A549 (cell line): Measurements from ENCODE around the gene ARHGEF3. TPM values are rescaled to one million over a fixed set of nuclear protein-coding genes. Genes with fewer than 3 reads are reported as not detected.
A peak's percentile ranks its signal among the peaks of the same experiment; 100 is the strongest.

Experiments
- ATAC-seq, 2 experiments: fragments of 200-7000 bp in 1 of 2; fragments of >200 bp in 1 of 2; cut with Nextera tagmentation in 1 of 2; cut with Tn5 transposase in 1 of 2; 3 replicates each; pipeline versions ENCODE4 v1.8.0 to v1.9.1; 2018 to 2020; ENCODE audit warnings: mild to moderate bottlenecking in 1 of 2, moderate library complexity in 1 of 2
- CTCF ChIA-PET: fragments of 300-600 bp; sonication (Branson Sonifier 250); formaldehyde crosslinking; extraction: SDS; loops from one replicate; lab custom pipeline; 2021; ENCODE audit warnings: antibody characterized with exemption, inconsistent platforms; lab: Yijun Ruan, JAX
- POLR2A ChIA-PET: fragments of 350-600 bp; formaldehyde crosslinking; extraction: SDS; loops from one replicate; lab custom pipeline; 2021; ENCODE audit warnings: antibody characterized with exemption, inconsistent platforms; lab: Yijun Ruan, JAX
- DNase-seq, 2 experiments: peaks; one replicate each; pipeline versions ENCODE4 v3.0.0 to v3.0.0-alpha.2; 2011 to 2016; ENCODE audit warnings: low read depth in 1 of 2, low spot score in 1 of 2
- FAIRE-seq: peaks from 2 replicates; lab custom pipeline; 2011; peaks lifted over from hg19 to GRCh38; lab: Jason Lieb, UNC
- H3K27ac ChIP-seq, 2 experiments: fragments of >200 bp; sonication (Bioruptor Twin); formaldehyde crosslinking; 3 replicates each; pipeline ENCODE4 v1.5.1; 2016 to 2017
- H3K4me1 ChIP-seq: fragments of >200 bp; sonication (Bioruptor Twin); formaldehyde crosslinking; 3 replicates; pipeline ENCODE4 v1.6.1; 2016
- H3K4me2 ChIP-seq: fragments of >200 bp; sonication (Bioruptor Twin); formaldehyde crosslinking; 3 replicates; pipeline ENCODE4 v1.6.1; 2016
- H3K4me3 ChIP-seq: fragments of >200 bp; sonication (Bioruptor Twin); formaldehyde crosslinking; 3 replicates; pipeline ENCODE4 v1.5.1; 2016
- H3K9me3 ChIP-seq: fragments of >200 bp; sonication (Bioruptor Twin); formaldehyde crosslinking; 3 replicates; pipeline ENCODE4 v1.6.1; 2016
- BCL3 ChIP-seq: fragments of >200 bp; sonication (Bioruptor Twin); formaldehyde crosslinking; IDR thresholded peaks from 3 replicates; pipeline ENCODE4 v1.6.1; 2016
- CTCF ChIP-seq: fragments of >200 bp; sonication (Bioruptor Twin); formaldehyde crosslinking; IDR thresholded peaks from 3 replicates; pipeline ENCODE4 v1.5.1; 2016
- EHF ChIP-seq: fragments of 250-450 bp; sonication (Bioruptor Pico); IDR thresholded peaks from 2 replicates; pipeline ENCODE4 v1.5.0; 2020; ENCODE audit warnings: mild to moderate bottlenecking
- EP300 ChIP-seq, 2 experiments: fragments of >200 bp; sonication (Bioruptor Twin); formaldehyde crosslinking; IDR thresholded peaks; 2 replicates in 1 of 2; 3 replicates in 1 of 2; pipeline ENCODE4 v1.6.1; 2016 to 2017
- ESRRA ChIP-seq: fragments of 150-350 bp; IDR thresholded peaks from 2 replicates; pipeline ENCODE4 v1.6.1; 2014; ENCODE audit warnings: mild to moderate bottlenecking, low read length, borderline replicate concordance
- FOSB ChIP-seq: fragments of 250-450 bp; sonication (Bioruptor Pico); IDR thresholded peaks from 2 replicates; pipeline ENCODE4 v1.5.0; 2020; ENCODE audit warnings: mild to moderate bottlenecking, moderate library complexity
- HDAC2 ChIP-seq: fragments of 200-600 bp; sonication (generic); IDR thresholded peaks from 2 replicates; pipeline ENCODE4 v1.6.1; 2016
- HOXA7 ChIP-seq: fragments of 250-450 bp; sonication (Bioruptor Pico); IDR thresholded peaks from 2 replicates; pipeline ENCODE4 v1.5.0; 2020; ENCODE audit warnings: mild to moderate bottlenecking, moderate library complexity
- HOXB5 ChIP-seq: fragments of 250-450 bp; sonication (Bioruptor Pico); IDR thresholded peaks from 2 replicates; pipeline ENCODE4 v1.5.0; 2020; ENCODE audit warnings: mild to moderate bottlenecking, moderate library complexity
- MAFK ChIP-seq: fragments of 450-650 bp; IDR thresholded peaks from 2 replicates; pipeline ENCODE4 v1.6.1; 2014; ENCODE audit not compliant: partially characterized antibody
- MAZ ChIP-seq: fragments of 150-350 bp; IDR thresholded peaks from 2 replicates; pipeline ENCODE4 v1.6.1; 2014; ENCODE audit warnings: antibody characterized with exemption, low read depth, low read length, borderline replicate concordance
- NPAS2 ChIP-seq: fragments of 250-450 bp; sonication (Bioruptor Pico); IDR thresholded peaks from 2 replicates; pipeline ENCODE4 v1.8.0; 2022; ENCODE audit warnings: mild to moderate bottlenecking, moderate library complexity, borderline replicate concordance
- NR3C1 ChIP-seq: fragments of >200 bp; sonication (Bioruptor Twin); formaldehyde crosslinking; IDR thresholded peaks from 3 replicates; pipeline ENCODE4 v1.6.1; 2017
- PHF8 ChIP-seq: fragments of 200-600 bp; sonication (generic); IDR thresholded peaks from 2 replicates; pipeline ENCODE4 v1.6.1; 2016; ENCODE audit warnings: low read depth, mild to moderate bottlenecking, antibody characterized with exemption, moderate library complexity, borderline replicate concordance
- POLR2A ChIP-seq: IDR thresholded peaks from 2 replicates; pipeline ENCODE4 v1.6.1; 2012; ENCODE audit warnings: mild to moderate bottlenecking, low read length
- ZFP36 ChIP-seq: fragments of 450-650 bp; IDR thresholded peaks from 2 replicates; pipeline ENCODE4 v1.6.1; 2014; ENCODE audit warnings: borderline replicate concordance; ENCODE audit not compliant: partially characterized antibody
- ZNF302 ChIP-seq: fragments of 250-450 bp; sonication (Bioruptor Pico); IDR thresholded peaks from 2 replicates; pipeline ENCODE4 v1.9.0; 2021; ENCODE audit warnings: inconsistent platforms, mild to moderate bottlenecking, moderate library complexity
- WGBS: methylation state at CpG from one replicate; pipeline ENCODE4 v1.1.6; 2017; ENCODE audit errors: missing lambda C conversion rate; 5-methylcytosine and 5-hydroxymethylcytosine counted together
- polyA plus RNA-seq, 4 experiments: library from polyadenylated mRNA; depleted of rRNA in 3 of 4; stranded (reverse); fragments of >200 nt; fragmentation: RNase III in 1 of 4; extraction: RNeasy Plus Mini Kit Qiagen cat#74134 plus additional on column Dnase treatment in 1 of 4; gene quantifications; 2 replicates in 3 of 4; 3 replicates in 1 of 4; pipeline ENCODE4 v1.2.3, GENCODE V29; 2011 to 2017
- TF ChIP-seq, protein P1 (sequence below): fragments of 250-450 bp; sonication (Bioruptor Pico); IDR thresholded peaks from 2 replicates; pipeline ENCODE4 v1.5.0; 2020; ENCODE audit warnings: low read depth, mild to moderate bottlenecking, moderate library complexity
- TF ChIP-seq, protein P2 (sequence below): fragments of 450-650 bp; IDR thresholded peaks from 2 replicates; pipeline ENCODE4 v1.6.1; 2014; ENCODE audit warnings: antibody characterized with exemption
- TF ChIP-seq, protein P3 (sequence below): fragments of 200-600 bp; sonication (generic); IDR thresholded peaks from 2 replicates; pipeline ENCODE4 v1.6.1; 2016; ENCODE audit warnings: antibody characterized with exemption, mild to moderate bottlenecking, moderate library complexity

ARHGEF3 gene
- polyA plus RNA-seq, 2 of the 4 experiments (the other 2 are of a cell fraction) = 7.3 to 10.6 TPM

GRCh38 chr3:56689303-56689702, 112.4 kb downstream of the ARHGEF3 start:
- no peak for TF ChIP-seq FOSB (CRISPR knock-in tag)
- no peak for TF ChIP-seq HOXA7 (CRISPR knock-in tag)
- no peak for TF ChIP-seq EP300 (IDR thresholded peaks at IDR 0.05)
- TF ChIP-seq BCL3 = no peak
- TF ChIP-seq HOXB5 (CRISPR knock-in tag) = no peak
- TF ChIP-seq, protein P1, sequence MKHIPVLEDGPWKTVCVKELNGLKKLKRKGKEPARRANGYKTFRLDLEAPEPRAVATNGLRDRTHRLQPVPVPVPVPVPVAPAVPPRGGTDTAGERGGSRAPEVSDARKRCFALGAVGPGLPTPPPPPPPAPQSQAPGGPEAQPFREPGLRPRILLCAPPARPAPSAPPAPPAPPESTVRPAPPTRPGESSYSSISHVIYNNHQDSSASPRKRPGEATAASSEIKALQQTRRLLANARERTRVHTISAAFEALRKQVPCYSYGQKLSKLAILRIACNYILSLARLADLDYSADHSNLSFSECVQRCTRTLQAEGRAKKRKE = no peak
- no peak for TF ChIP-seq CTCF
- CTCF ChIA-PET = interaction anchor here (1.7 kb wide), 1 partner anchor 13 kb away, joined by 5 read pairs; no protein-coding TSS in a partner anchor
- 0 out of 6 replicates have a peak overlapping the region, but pooled peaks of 1 of the 2 experiments have one; percentile 28 for H3K27ac ChIP-seq
- 92% methylated on average over 1 of the region's 1 CpG for WGBS
- POLR2A ChIA-PET = no interaction called here
- ATAC-seq = no peak
- no peak overlapping the region for H3K4me3 ChIP-seq
- H3K4me2 ChIP-seq = no peak overlapping the region
- no peak for FAIRE-seq
- no peaks in the 10 kb centered on the region for H3K9me3 ChIP-seq
- peaks cover 7% of the 10 kb centered on the region for H3K4me1 ChIP-seq
- no peak for DNase-seq

DNA sequence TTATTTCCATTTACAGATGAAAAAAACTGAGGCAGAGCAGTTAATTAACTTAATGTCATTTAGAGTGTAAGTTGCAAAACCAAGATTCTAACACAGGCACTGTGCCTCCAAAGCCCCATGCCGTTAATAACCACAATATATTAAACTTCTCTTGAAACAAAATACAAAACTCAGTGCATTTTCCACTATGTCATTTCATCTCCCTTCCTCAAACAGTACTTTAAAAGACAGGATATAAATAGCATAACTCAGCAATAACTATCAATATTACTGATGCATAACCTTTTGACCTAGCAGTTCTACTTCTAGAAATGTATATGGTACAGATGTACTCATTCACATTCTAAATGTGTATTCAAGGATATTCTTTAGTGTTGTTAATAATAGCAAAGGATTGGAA, 113.6 kb downstream of the ARHGEF3 start:
- ChIA-PET CTCF (no interaction called here), POLR2A (no interaction called here)
- no peak for ATAC-seq
- TF ChIP-seq MAFK = peak; percentile 37
- no peak for TF ChIP-seq PHF8
- no peak for DNase-seq
- peaks cover 7% of the 10 kb centered on the region; the same call in 2 of the 3 replicates for H3K9me3 ChIP-seq
- H3K27ac ChIP-seq = no peak overlapping the region
- no peak overlapping the region for H3K4me3 ChIP-seq
- peaks cover 7% of the 10 kb centered on the region for H3K4me1 ChIP-seq
- WGBS = 81% methylated on average over 1 of the region's 1 CpG
- FAIRE-seq = no peak
- H3K4me2 ChIP-seq = no peak overlapping the region

DNA sequence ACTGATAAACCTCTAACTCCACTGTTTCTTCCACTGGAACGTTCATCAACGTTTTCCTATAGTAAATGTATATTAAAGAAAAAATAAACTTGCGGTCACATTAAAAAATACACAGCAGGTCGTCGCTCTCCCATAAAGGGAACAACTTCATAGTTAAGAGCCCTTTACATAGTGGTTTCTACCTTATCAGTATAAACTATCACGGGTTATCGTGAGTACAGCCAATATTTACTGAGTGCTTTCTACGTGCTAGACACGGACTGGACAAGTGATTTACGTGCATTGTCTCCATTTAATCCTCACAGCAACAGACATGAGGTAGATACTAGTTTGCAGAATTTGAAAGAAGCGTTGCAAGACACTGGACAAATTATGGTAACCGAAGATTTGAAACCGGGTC, 117.7 kb downstream of the ARHGEF3 start:
- ATAC-seq (no peak), FAIRE-seq (no peak), DNase-seq (no peak)
- Histone ChIP-seq H3K4me3 (no peak overlapping the region), H3K27ac (no peak overlapping the region), H3K9me3 (peaks cover 7% of the 10 kb centered on the region; the same call in 2 of the 3 replicates)
- CTCF ChIA-PET = no interaction called here
- TF ChIP-seq BCL3 (no peak), POLR2A (no peak), ZNF302 (CRISPR knock-in tag) (no peak), ZFP36 (no peak), EHF (CRISPR knock-in tag) (no peak), MAZ (no peak), NPAS2 (CRISPR knock-in tag) (no peak), NR3C1 (no peak), ESRRA (no peak), HDAC2 (no peak)
- TF ChIP-seq, protein P2, sequence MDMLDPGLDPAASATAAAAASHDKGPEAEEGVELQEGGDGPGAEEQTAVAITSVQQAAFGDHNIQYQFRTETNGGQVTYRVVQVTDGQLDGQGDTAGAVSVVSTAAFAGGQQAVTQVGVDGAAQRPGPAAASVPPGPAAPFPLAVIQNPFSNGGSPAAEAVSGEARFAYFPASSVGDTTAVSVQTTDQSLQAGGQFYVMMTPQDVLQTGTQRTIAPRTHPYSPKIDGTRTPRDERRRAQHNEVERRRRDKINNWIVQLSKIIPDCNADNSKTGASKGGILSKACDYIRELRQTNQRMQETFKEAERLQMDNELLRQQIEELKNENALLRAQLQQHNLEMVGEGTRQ = no peak
- TF ChIP-seq, protein P3, sequence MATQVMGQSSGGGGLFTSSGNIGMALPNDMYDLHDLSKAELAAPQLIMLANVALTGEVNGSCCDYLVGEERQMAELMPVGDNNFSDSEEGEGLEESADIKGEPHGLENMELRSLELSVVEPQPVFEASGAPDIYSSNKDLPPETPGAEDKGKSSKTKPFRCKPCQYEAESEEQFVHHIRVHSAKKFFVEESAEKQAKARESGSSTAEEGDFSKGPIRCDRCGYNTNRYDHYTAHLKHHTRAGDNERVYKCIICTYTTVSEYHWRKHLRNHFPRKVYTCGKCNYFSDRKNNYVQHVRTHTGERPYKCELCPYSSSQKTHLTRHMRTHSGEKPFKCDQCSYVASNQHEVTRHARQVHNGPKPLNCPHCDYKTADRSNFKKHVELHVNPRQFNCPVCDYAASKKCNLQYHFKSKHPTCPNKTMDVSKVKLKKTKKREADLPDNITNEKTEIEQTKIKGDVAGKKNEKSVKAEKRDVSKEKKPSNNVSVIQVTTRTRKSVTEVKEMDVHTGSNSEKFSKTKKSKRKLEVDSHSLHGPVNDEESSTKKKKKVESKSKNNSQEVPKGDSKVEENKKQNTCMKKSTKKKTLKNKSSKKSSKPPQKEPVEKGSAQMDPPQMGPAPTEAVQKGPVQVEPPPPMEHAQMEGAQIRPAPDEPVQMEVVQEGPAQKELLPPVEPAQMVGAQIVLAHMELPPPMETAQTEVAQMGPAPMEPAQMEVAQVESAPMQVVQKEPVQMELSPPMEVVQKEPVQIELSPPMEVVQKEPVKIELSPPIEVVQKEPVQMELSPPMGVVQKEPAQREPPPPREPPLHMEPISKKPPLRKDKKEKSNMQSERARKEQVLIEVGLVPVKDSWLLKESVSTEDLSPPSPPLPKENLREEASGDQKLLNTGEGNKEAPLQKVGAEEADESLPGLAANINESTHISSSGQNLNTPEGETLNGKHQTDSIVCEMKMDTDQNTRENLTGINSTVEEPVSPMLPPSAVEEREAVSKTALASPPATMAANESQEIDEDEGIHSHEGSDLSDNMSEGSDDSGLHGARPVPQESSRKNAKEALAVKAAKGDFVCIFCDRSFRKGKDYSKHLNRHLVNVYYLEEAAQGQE = no peak
- TF ChIP-seq, all 56 proteins: peak for 0
- POLR2A ChIA-PET = no interaction called here
- Histone ChIP-seq H3K4me1 (peaks cover 24% of the 10 kb centered on the region), H3K4me2 (no peak overlapping the region)
- 95% methylated on average over 13 of the region's 13 CpGs for WGBS
